ENCODE results near the gene PLPP1.

PLPP1 gene

DNA sequence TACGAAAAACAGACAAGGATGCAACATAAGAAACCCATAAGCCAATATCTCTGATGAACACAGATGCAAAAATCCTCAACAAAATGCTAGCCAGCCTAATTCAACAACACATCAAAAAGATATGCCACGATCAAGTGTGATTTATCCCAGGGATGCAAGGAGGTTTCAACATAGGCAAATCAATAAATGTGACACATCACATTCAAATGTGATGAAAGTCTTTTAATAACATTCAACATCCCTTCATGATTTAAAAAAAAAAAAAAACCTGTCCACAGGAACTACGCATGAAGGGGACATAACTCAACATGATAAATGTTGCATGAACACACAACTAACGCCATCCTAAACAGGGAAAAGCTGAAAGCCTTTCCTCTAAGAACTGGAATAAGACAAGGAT, 102.2 kb downstream of the PLPP1 start:
- TF ChIP-seq CTCF (IDR thresholded peaks at IDR 0.05; ENCODE audit: insufficient read depth, low read depth, low read length, missing control alignments): no peak
- DNase-seq (ENCODE audit: low read depth): no peak
- H3K4me3 ChIP-seq (ENCODE audit: low read length): no peak overlapping the region

- H3K4me3 ChIP-seq (ENCODE audit: low read length): no peak overlapping the region
- TF ChIP-seq CTCF (IDR thresholded peaks at IDR 0.05; ENCODE audit: insufficient read depth, low read depth, low read length, missing control alignments): no peak
- DNase-seq (ENCODE audit: low read depth): no peak
Measured at GRCh38 chr5:55429613-55430253, 105.0 kb downstream of the PLPP1 start.

GRCh38 chr5:55429221-55429612, 105.5 kb downstream of the PLPP1 start:
- no peak for TF ChIP-seq CTCF (IDR thresholded peaks at IDR 0.05; ENCODE audit: insufficient read depth, low read depth, low read length, missing control alignments)
- no peak overlapping the region for H3K4me3 ChIP-seq (ENCODE audit: low read length)
- no peak for DNase-seq (ENCODE audit: low read depth)

GRCh38 chr5:55427157-55427556, 107.6 kb downstream of the PLPP1 start:
- TF ChIP-seq CTCF (IDR thresholded peaks at IDR 0.05; ENCODE audit: insufficient read depth, low read depth, low read length, missing control alignments): no peak
- DNase-seq (ENCODE audit: low read depth): no peak
- H3K4me3 ChIP-seq (ENCODE audit: low read length): no peak overlapping the region

DNA sequence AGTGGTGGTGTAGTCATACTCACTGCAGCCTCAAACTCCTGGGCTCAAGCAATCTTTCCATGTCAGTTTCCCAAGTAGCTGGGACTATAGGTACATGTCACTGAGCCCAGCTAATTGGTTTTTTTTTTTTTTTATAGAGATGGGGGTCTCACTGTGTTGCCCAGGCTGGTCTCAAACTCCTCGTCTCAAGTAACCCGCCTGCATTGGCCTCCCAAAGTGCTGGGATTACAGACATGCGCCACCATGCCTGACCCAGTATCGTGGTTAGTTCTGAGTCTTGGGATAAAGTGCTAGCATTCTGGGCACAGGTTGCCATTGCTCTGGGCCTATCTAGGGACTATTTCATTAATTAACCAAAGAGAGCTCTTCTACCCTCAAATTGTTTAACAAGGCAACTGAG, 108.3 kb downstream of the PLPP1 start:
- H3K4me3 ChIP-seq (ENCODE audit: low read length): no peak overlapping the region
- TF ChIP-seq CTCF (IDR thresholded peaks at IDR 0.05; ENCODE audit: insufficient read depth, low read depth, low read length, missing control alignments): no peak
- no peak for DNase-seq (ENCODE audit: low read depth)

DNA sequence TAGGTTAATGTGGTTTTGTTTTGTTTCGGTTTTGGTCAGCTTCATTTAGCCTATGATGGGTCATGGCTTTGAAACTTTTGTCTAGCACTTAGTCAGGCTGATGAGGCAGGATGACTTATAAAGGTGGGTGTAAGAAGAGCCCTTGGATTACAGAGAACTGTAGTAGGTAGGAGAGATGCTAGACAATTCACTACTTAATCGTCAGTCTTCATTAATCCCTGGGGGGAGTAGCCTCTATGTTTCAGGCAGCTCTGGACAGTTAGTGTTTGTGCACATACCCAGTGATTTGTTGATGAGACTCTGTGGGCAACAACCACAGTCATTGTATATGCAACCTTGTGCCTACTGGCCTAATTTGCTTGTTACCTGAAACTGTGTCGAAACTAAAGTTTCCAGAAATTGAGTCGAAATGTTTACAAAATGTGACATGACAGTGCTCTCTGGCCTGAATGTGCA, 113.7 kb downstream of the PLPP1 start:
- H3K4me3 ChIP-seq (ENCODE audit: low read length): no peak overlapping the region
- TF ChIP-seq CTCF (IDR thresholded peaks at IDR 0.05; ENCODE audit: insufficient read depth, low read depth, low read length, missing control alignments): no peak
- DNase-seq (ENCODE audit: low read depth): peak; percentile 60
